ENCODE measurements around the gene ECE1. TPM values are rescaled to one million over a fixed set of nuclear protein-coding genes. Genes with fewer than 3 reads are reported as not detected.

Gene ECE1
- total and polyA plus RNA-seq, 2 of the 8 experiments (the other 6 are each of a cell fraction or from before 2014, with no cell fraction given), result 21.4 to 36.8 TPM

DNA sequence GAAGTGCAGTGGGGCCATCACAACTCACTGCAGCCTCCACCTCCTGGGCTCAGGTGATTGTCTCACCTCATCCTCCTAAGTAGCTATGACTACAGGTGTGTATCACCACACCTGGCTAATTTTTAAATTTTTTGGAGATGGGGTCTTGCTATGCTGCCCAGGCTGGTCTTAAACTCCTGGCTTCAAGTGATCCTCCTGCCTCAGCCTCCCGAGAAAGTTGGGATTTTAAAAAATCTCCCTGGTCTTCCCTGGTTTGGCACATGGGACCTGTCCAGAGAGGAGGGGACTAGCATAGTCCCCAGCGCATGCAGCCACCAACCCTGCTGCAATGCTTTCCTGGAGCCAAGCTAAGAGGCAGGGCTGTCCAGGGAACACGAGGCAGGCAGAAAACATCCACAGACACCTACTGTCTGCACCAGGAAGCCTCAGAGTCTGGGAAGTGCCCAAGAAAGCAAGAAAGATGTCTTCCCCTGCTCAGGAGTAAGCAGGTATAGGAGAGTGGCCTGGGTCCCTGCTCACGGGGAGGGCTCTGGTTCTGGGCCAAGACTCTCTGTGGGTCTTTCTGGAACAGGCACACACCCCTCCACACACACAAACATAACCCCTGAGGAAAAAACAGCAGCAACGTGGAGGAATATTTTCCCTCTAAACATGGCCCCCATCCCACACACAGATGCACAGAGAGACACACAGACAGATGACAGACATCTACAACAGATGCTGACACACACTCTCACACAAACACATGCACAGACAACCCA is 30.8 kb downstream of the ECE1 start (continued):
- TF ChIP-seq, protein P1, sequence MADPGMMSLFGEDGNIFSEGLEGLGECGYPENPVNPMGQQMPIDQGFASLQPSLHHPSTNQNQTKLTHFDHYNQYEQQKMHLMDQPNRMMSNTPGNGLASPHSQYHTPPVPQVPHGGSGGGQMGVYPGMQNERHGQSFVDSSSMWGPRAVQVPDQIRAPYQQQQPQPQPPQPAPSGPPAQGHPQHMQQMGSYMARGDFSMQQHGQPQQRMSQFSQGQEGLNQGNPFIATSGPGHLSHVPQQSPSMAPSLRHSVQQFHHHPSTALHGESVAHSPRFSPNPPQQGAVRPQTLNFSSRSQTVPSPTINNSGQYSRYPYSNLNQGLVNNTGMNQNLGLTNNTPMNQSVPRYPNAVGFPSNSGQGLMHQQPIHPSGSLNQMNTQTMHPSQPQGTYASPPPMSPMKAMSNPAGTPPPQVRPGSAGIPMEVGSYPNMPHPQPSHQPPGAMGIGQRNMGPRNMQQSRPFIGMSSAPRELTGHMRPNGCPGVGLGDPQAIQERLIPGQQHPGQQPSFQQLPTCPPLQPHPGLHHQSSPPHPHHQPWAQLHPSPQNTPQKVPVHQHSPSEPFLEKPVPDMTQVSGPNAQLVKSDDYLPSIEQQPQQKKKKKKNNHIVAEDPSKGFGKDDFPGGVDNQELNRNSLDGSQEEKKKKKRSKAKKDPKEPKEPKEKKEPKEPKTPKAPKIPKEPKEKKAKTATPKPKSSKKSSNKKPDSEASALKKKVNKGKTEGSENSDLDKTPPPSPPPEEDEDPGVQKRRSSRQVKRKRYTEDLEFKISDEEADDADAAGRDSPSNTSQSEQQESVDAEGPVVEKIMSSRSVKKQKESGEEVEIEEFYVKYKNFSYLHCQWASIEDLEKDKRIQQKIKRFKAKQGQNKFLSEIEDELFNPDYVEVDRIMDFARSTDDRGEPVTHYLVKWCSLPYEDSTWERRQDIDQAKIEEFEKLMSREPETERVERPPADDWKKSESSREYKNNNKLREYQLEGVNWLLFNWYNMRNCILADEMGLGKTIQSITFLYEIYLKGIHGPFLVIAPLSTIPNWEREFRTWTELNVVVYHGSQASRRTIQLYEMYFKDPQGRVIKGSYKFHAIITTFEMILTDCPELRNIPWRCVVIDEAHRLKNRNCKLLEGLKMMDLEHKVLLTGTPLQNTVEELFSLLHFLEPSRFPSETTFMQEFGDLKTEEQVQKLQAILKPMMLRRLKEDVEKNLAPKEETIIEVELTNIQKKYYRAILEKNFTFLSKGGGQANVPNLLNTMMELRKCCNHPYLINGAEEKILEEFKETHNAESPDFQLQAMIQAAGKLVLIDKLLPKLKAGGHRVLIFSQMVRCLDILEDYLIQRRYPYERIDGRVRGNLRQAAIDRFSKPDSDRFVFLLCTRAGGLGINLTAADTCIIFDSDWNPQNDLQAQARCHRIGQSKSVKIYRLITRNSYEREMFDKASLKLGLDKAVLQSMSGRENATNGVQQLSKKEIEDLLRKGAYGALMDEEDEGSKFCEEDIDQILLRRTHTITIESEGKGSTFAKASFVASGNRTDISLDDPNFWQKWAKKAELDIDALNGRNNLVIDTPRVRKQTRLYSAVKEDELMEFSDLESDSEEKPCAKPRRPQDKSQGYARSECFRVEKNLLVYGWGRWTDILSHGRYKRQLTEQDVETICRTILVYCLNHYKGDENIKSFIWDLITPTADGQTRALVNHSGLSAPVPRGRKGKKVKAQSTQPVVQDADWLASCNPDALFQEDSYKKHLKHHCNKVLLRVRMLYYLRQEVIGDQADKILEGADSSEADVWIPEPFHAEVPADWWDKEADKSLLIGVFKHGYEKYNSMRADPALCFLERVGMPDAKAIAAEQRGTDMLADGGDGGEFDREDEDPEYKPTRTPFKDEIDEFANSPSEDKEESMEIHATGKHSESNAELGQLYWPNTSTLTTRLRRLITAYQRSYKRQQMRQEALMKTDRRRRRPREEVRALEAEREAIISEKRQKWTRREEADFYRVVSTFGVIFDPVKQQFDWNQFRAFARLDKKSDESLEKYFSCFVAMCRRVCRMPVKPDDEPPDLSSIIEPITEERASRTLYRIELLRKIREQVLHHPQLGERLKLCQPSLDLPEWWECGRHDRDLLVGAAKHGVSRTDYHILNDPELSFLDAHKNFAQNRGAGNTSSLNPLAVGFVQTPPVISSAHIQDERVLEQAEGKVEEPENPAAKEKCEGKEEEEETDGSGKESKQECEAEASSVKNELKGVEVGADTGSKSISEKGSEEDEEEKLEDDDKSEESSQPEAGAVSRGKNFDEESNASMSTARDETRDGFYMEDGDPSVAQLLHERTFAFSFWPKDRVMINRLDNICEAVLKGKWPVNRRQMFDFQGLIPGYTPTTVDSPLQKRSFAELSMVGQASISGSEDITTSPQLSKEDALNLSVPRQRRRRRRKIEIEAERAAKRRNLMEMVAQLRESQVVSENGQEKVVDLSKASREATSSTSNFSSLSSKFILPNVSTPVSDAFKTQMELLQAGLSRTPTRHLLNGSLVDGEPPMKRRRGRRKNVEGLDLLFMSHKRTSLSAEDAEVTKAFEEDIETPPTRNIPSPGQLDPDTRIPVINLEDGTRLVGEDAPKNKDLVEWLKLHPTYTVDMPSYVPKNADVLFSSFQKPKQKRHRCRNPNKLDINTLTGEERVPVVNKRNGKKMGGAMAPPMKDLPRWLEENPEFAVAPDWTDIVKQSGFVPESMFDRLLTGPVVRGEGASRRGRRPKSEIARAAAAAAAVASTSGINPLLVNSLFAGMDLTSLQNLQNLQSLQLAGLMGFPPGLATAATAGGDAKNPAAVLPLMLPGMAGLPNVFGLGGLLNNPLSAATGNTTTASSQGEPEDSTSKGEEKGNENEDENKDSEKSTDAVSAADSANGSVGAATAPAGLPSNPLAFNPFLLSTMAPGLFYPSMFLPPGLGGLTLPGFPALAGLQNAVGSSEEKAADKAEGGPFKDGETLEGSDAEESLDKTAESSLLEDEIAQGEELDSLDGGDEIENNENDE (IDR thresholded peaks at IDR 0.05; ENCODE audit: insufficient replicate concordance, low read length), result no peak
- TF ChIP-seq POLR2A (IDR thresholded peaks at IDR 0.05; ENCODE audit: control extremely low read depth in 1 of 2, low read depth in 2 of 2, low read length in 2 of 2) (no peak), CTBP2 (IDR thresholded peaks at IDR 0.05; ENCODE audit: borderline replicate concordance, insufficient read depth, insufficient read length, low read length) (no peak), POLR2AphosphoS5 (IDR thresholded peaks at IDR 0.05; ENCODE audit: low read depth, low read length) (no peak), EP300 (IDR thresholded peaks at IDR 0.05; ENCODE audit: borderline replicate concordance in 1 of 2, low read depth in 2 of 2, low read length in 2 of 2) (no peak), RNF2 (IDR thresholded peaks at IDR 0.05; ENCODE audit: borderline replicate concordance, low read depth, low read length, missing control alignments, poor library complexity, severe bottlenecking) (no peak), TAF1 (IDR thresholded peaks at IDR 0.05; ENCODE audit: low read depth, low read length) (no peak), NANOG (IDR thresholded peaks at IDR 0.05; ENCODE audit: insufficient read depth, low read depth, low read length, poor library complexity, severe bottlenecking) (no peak)
